WTC11 (cell line): Measurements from ENCODE around the gene RAPGEF5. TPM values are rescaled to one million over a fixed set of nuclear protein-coding genes. Genes with fewer than 3 reads are reported as not detected.

Experiments
- ATAC-seq: fragments of 200-7000 bp; cut with Tn5 transposase; 2 replicates; pipeline ENCODE4 v1.10.0; 2021; ENCODE audit warnings: mild to moderate bottlenecking, moderate library complexity
- CTCF ChIA-PET: fragments of 300-600 bp; sonication (Branson Sonifier 250); formaldehyde crosslinking; loops from one replicate; lab custom pipeline; 2021; ENCODE audit warnings: antibody characterized with exemption; lab: Charles Lee
- POLR2A ChIA-PET: fragments of 350-600 bp; sonication (Branson Sonifier 250); formaldehyde crosslinking; loops from one replicate; lab custom pipeline; 2021; ENCODE audit warnings: antibody characterized with exemption; lab: Charles Lee
- DNase-seq: peaks from one replicate; pipeline ENCODE4 v3.0.0; 2021; ENCODE audit warnings: low spot score
- H3K27ac Mint-ChIP-seq: 2 replicates; pipeline ENCODE4 v1.8.0; 2021; ENCODE audit warnings: mixed read lengths
- H3K27me3 Mint-ChIP-seq: 2 replicates; pipeline ENCODE4 v1.8.0; 2021; ENCODE audit warnings: low read depth, mild to moderate bottlenecking, moderate library complexity, mixed read lengths
- H3K36me3 Mint-ChIP-seq: 2 replicates; pipeline ENCODE4 v1.8.0; 2021; ENCODE audit warnings: mixed read lengths
- H3K4me1 Mint-ChIP-seq: 2 replicates; pipeline ENCODE4 v1.8.0; 2022; ENCODE audit warnings: mixed read lengths
- H3K4me3 Mint-ChIP-seq: 2 replicates; pipeline ENCODE4 v1.8.0; 2021; ENCODE audit warnings: mild to moderate bottlenecking, moderate library complexity, mixed read lengths
- H3K9me3 Mint-ChIP-seq: 2 replicates; pipeline ENCODE4 v1.8.0; 2021; ENCODE audit warnings: mixed read lengths
- ATF1 ChIP-seq: sonication (generic); formaldehyde crosslinking; IDR thresholded peaks from 2 replicates; pipeline ENCODE4 v1.8.1; 2023; ENCODE audit warnings: mild to moderate bottlenecking, moderate library complexity, missing genetic modification reagents
- CREB1 ChIP-seq: sonication (generic); formaldehyde crosslinking; IDR thresholded peaks from 2 replicates; pipeline ENCODE4 v1.8.0; 2023; ENCODE audit warnings: mild to moderate bottlenecking, missing genetic modification reagents
- CREM ChIP-seq: sonication (generic); formaldehyde crosslinking; IDR thresholded peaks from 2 replicates; pipeline ENCODE4 v1.8.1; 2022; ENCODE audit warnings: mild to moderate bottlenecking, missing genetic modification reagents, moderate library complexity
- E2F4 ChIP-seq: sonication (generic); formaldehyde crosslinking; IDR thresholded peaks from 2 replicates; pipeline ENCODE4 v1.8.1; 2022; ENCODE audit warnings: low read depth, mild to moderate bottlenecking, moderate library complexity, missing genetic modification reagents, borderline replicate concordance
- EMX1 ChIP-seq: fragments of 250-450 bp; sonication (Bioruptor Pico); IDR thresholded peaks from 2 replicates; pipeline ENCODE4 v1.8.0; 2021; ENCODE audit warnings: mild to moderate bottlenecking
- ETV6 ChIP-seq: sonication (generic); formaldehyde crosslinking; IDR thresholded peaks from 2 replicates; pipeline ENCODE4 v1.8.1; 2022; ENCODE audit warnings: mild to moderate bottlenecking, missing genetic modification reagents
- FOXP1 ChIP-seq: sonication (generic); formaldehyde crosslinking; IDR thresholded peaks from 2 replicates; pipeline ENCODE4 v1.8.0; 2022; ENCODE audit warnings: missing genetic modification reagents, mild to moderate bottlenecking, moderate library complexity, borderline replicate concordance
- GABPB1 ChIP-seq: sonication (generic); formaldehyde crosslinking; IDR thresholded peaks from 2 replicates; pipeline ENCODE4 v1.8.1; 2023; ENCODE audit warnings: mild to moderate bottlenecking, missing genetic modification reagents
- JAZF1 ChIP-seq: fragments of 250-450 bp; sonication (Bioruptor Pico); IDR thresholded peaks from 2 replicates; pipeline ENCODE4 v1.9.0; 2021; ENCODE audit warnings: moderate library complexity, mild to moderate bottlenecking, inconsistent platforms
- MLX ChIP-seq: sonication (generic); formaldehyde crosslinking; IDR thresholded peaks from 2 replicates; pipeline ENCODE4 v1.8.1; 2023; ENCODE audit warnings: mild to moderate bottlenecking, missing genetic modification reagents, moderate library complexity
- MXD4 ChIP-seq: fragments of 250-450 bp; sonication (Bioruptor Pico); IDR thresholded peaks from 2 replicates; pipeline ENCODE4 v1.8.0; 2021; ENCODE audit warnings: mild to moderate bottlenecking, moderate library complexity, borderline replicate concordance
- MYBL2 ChIP-seq: sonication (generic); formaldehyde crosslinking; IDR thresholded peaks from 2 replicates; pipeline ENCODE4 v1.8.1; 2023; ENCODE audit warnings: mild to moderate bottlenecking, moderate library complexity, missing genetic modification reagents
- NFE2L1 ChIP-seq: sonication (generic); formaldehyde crosslinking; IDR thresholded peaks from 2 replicates; pipeline ENCODE4 v1.8.1; 2023; ENCODE audit warnings: missing genetic modification reagents
- NR1H2 ChIP-seq: sonication (generic); formaldehyde crosslinking; IDR thresholded peaks from 2 replicates; pipeline ENCODE4 v1.9.0; 2021; ENCODE audit warnings: mild to moderate bottlenecking, moderate library complexity, missing genetic modification reagents
- NR2C2 ChIP-seq: sonication (generic); formaldehyde crosslinking; IDR thresholded peaks from 2 replicates; pipeline ENCODE4 v1.8.0; 2022; ENCODE audit warnings: mild to moderate bottlenecking, missing genetic modification reagents
- PRRX2 ChIP-seq: fragments of 250-450 bp; sonication (Bioruptor Pico); IDR thresholded peaks from 2 replicates; pipeline ENCODE4 v1.8.0; 2021; ENCODE audit warnings: mild to moderate bottlenecking
- RELA ChIP-seq: sonication (generic); formaldehyde crosslinking; IDR thresholded peaks from 2 replicates; pipeline ENCODE4 v1.8.1; 2022; ENCODE audit warnings: missing genetic modification reagents, mild to moderate bottlenecking, borderline replicate concordance
- SMAD3 ChIP-seq: sonication (generic); formaldehyde crosslinking; IDR thresholded peaks from 2 replicates; pipeline ENCODE4 v1.8.0; 2022; ENCODE audit warnings: missing genetic modification reagents, mild to moderate bottlenecking, borderline replicate concordance
- TCF7 ChIP-seq: sonication (generic); formaldehyde crosslinking; IDR thresholded peaks from 2 replicates; pipeline ENCODE4 v1.8.0; 2022; ENCODE audit warnings: mild to moderate bottlenecking, low read depth, missing genetic modification reagents, moderate library complexity
- TEAD4 ChIP-seq: sonication (generic); formaldehyde crosslinking; IDR thresholded peaks from 2 replicates; pipeline ENCODE4 v1.8.0; 2022; ENCODE audit warnings: mild to moderate bottlenecking, missing genetic modification reagents
- ZBTB21 ChIP-seq: sonication (generic); formaldehyde crosslinking; IDR thresholded peaks from 2 replicates; pipeline ENCODE4 v1.8.1; 2023; ENCODE audit warnings: mild to moderate bottlenecking, missing genetic modification reagents, borderline replicate concordance
- ZBTB43 ChIP-seq: sonication (generic); formaldehyde crosslinking; IDR thresholded peaks from 2 replicates; pipeline ENCODE4 v1.8.1; 2023; ENCODE audit warnings: mild to moderate bottlenecking, missing genetic modification reagents
- ZMAT4 ChIP-seq: fragments of 250-450 bp; sonication (Bioruptor Pico); IDR thresholded peaks from 2 replicates; pipeline ENCODE4 v1.9.0; 2021; ENCODE audit warnings: mild to moderate bottlenecking
- ZNF121 ChIP-seq: sonication (generic); formaldehyde crosslinking; IDR thresholded peaks from 2 replicates; pipeline ENCODE4 v1.8.0; 2023; ENCODE audit warnings: missing genetic modification reagents
- ZNF263 ChIP-seq: sonication (generic); formaldehyde crosslinking; IDR thresholded peaks from 2 replicates; pipeline ENCODE4 v1.8.1; 2022; ENCODE audit warnings: low read depth, mild to moderate bottlenecking, moderate library complexity, missing genetic modification reagents
- ZNF281 ChIP-seq: sonication (generic); formaldehyde crosslinking; IDR thresholded peaks from 2 replicates; pipeline ENCODE4 v1.8.0; 2023; ENCODE audit warnings: mild to moderate bottlenecking, missing genetic modification reagents
- ZNF512 ChIP-seq: sonication (generic); formaldehyde crosslinking; IDR thresholded peaks from 2 replicates; pipeline ENCODE4 v1.8.1; 2022; ENCODE audit warnings: missing genetic modification reagents, borderline replicate concordance
- ZNF671 ChIP-seq: fragments of 250-450 bp; sonication (Bioruptor Pico); IDR thresholded peaks from 2 replicates; pipeline ENCODE4 v1.8.0; 2021; ENCODE audit warnings: mild to moderate bottlenecking
- ZSCAN18 ChIP-seq: fragments of 250-450 bp; sonication (Bioruptor Pico); IDR thresholded peaks from 2 replicates; pipeline ENCODE4 v2.1.2; 2022; ENCODE audit warnings: mild to moderate bottlenecking, moderate library complexity
- total RNA-seq: library from RNA; stranded (reverse); gene quantifications from 3 replicates; pipeline ENCODE4 v1.2.3, GENCODE V29; 2021

The RAPGEF5 gene
- total RNA-seq, 1 experiment from 2014 or later, result 12.3 TPM

- DNase-seq (no peak), ATAC-seq (no peak)
- POLR2A ChIA-PET, result no interaction called here
- CTCF ChIA-PET, result interaction anchor here (0.9 kb wide), 1 partner anchor 36 kb away, joined by 3 read pairs; no protein-coding TSS in a partner anchor
- H3K9me3 Mint-ChIP-seq, result no peaks in the 10 kb centered on the region
- TF ChIP-seq ZBTB21 (CRISPR knock-in tag) (no peak), TCF7 (no peak), MLX (CRISPR knock-in tag) (no peak), ZNF281 (CRISPR knock-in tag) (no peak), ZNF121 (CRISPR knock-in tag) (no peak), PRRX2 (CRISPR knock-in tag) (no peak), MYBL2 (no peak), ZBTB43 (CRISPR knock-in tag) (no peak), E2F4 (CRISPR knock-in tag) (no peak), ATF1 (no peak), GABPB1 (CRISPR knock-in tag) (no peak), NR2C2 (no peak), ZNF512 (CRISPR knock-in tag) (no peak), ETV6 (CRISPR knock-in tag) (no peak), ZMAT4 (no peak), NR1H2 (CRISPR knock-in tag) (no peak), ZNF263 (CRISPR knock-in tag) (no peak), RELA (CRISPR knock-in tag) (no peak), CREB1 (no peak)
- H3K27me3 Mint-ChIP-seq, result peaks cover 23% of the 10 kb centered on the region
- H3K4me1 Mint-ChIP-seq, result peaks cover 6% of the 10 kb centered on the region
- no peaks in the 10 kb centered on the region for H3K36me3 Mint-ChIP-seq
- no peak overlapping the region for H3K27ac Mint-ChIP-seq
- no peak overlapping the region for H3K4me3 Mint-ChIP-seq
These were observed 4.8 kb upstream of the RAPGEF5 start for GRCh38 chr7:22361795-22362194.

GRCh38 chr7:22361320-22361719 is 4.4 kb upstream of the RAPGEF5 start:
- H3K4me1 Mint-ChIP-seq, result peaks cover 6% of the 10 kb centered on the region
- CTCF ChIA-PET, result interaction anchor here (0.9 to 1.0 kb wide), 2 partner anchors 36 to 252 kb away, joined by 3 to 4 read pairs; no protein-coding TSS in a partner anchor
- TF ChIP-seq CREM, result no peak
- no peak for TF ChIP-seq EMX1 (CRISPR knock-in tag)
- no peak for TF ChIP-seq TEAD4 (CRISPR knock-in tag)
- no peak for TF ChIP-seq ZSCAN18 (CRISPR knock-in tag)
- TF ChIP-seq ZMAT4, result no peak
- TF ChIP-seq JAZF1 (CRISPR knock-in tag), result no peak
- no peak for TF ChIP-seq ZNF671
- no peak for TF ChIP-seq FOXP1 (CRISPR knock-in tag)
- TF ChIP-seq SMAD3 (CRISPR knock-in tag), result no peak
- no peak for TF ChIP-seq ZBTB21 (CRISPR knock-in tag)
- TF ChIP-seq MXD4 (CRISPR knock-in tag), result no peak
- TF ChIP-seq NFE2L1 (CRISPR knock-in tag), result no peak

More at GRCh38 chr7:22361320-22361719, 4.4 kb upstream of the RAPGEF5 start:
- no peaks in the 10 kb centered on the region for H3K9me3 Mint-ChIP-seq
- no peak for DNase-seq
- no peak overlapping the region for H3K27ac Mint-ChIP-seq
- H3K36me3 Mint-ChIP-seq, result no peaks in the 10 kb centered on the region
- no peak for ATAC-seq
- H3K4me3 Mint-ChIP-seq, result no peak overlapping the region
- POLR2A ChIA-PET, result no interaction called here
- H3K27me3 Mint-ChIP-seq, result peaks cover 23% of the 10 kb centered on the region
